ENCODE measurements around the gene MGAT4C.

- no peak for TF ChIP-seq CTCF (IDR thresholded peaks at IDR 0.05)
- TF ChIP-seq POLR2A (IDR thresholded peaks at IDR 0.05), result no peak
Observed at GRCh38 chr12:85993746-85994145, 262.4 kb downstream of the MGAT4C start.
